HEK293T (cell line): ENCODE data around the gene CSF3R.

Experiments
- ARNT ChIP-seq: fragments of 450-650 bp; IDR thresholded peaks from 2 replicates; pipeline ENCODE4 v1.6.1; 2017; ENCODE audit warnings: mild to moderate bottlenecking
- BHLHE40 ChIP-seq: fragments of 450-650 bp; IDR thresholded peaks from 2 replicates; pipeline ENCODE4 v1.6.1; 2016; ENCODE audit warnings: mild to moderate bottlenecking, moderate library complexity, borderline replicate concordance
- CTBP1 ChIP-seq: fragments of 450-650 bp; IDR thresholded peaks from 2 replicates; pipeline ENCODE4 v1.6.1; 2016; ENCODE audit warnings: borderline replicate concordance
- ELF4 ChIP-seq: fragments of 450-650 bp; IDR thresholded peaks from 2 replicates; pipeline ENCODE4 v1.6.1; 2017; ENCODE audit warnings: antibody characterized with exemption
- FOXA1 ChIP-seq: fragments of 450-650 bp; IDR thresholded peaks from 2 replicates; pipeline ENCODE4 v1.6.1; 2016; ENCODE audit warnings: mild to moderate bottlenecking
- FOXK2 ChIP-seq: fragments of 450-650 bp; IDR thresholded peaks from 2 replicates; pipeline ENCODE4 v1.6.1; 2016; ENCODE audit warnings: mild to moderate bottlenecking
- FOXM1 ChIP-seq: fragments of 450-650 bp; IDR thresholded peaks from 2 replicates; pipeline ENCODE4 v1.6.1; 2017; ENCODE audit warnings: mild to moderate bottlenecking, borderline replicate concordance
- HDGF ChIP-seq: fragments of 450-650 bp; IDR thresholded peaks from 2 replicates; pipeline ENCODE4 v1.6.1; 2017; ENCODE audit warnings: antibody characterized with exemption, borderline replicate concordance
- L3MBTL2 ChIP-seq: fragments of 450-650 bp; conservative IDR thresholded peaks from 2 replicates; pipeline ENCODE4 v1.6.1; 2016; ENCODE audit warnings: mild to moderate bottlenecking
- NFRKB ChIP-seq: fragments of 450-650 bp; IDR thresholded peaks from 2 replicates; pipeline ENCODE4 v1.6.1; 2016; ENCODE audit warnings: mild to moderate bottlenecking, moderate library complexity
- SP1 ChIP-seq: fragments of 450-650 bp; IDR thresholded peaks from 2 replicates; pipeline ENCODE4 v1.6.1; 2017
- SUZ12 ChIP-seq: fragments of 450-650 bp; IDR thresholded peaks from 2 replicates; pipeline ENCODE4 v1.6.1; 2016; ENCODE audit warnings: mild to moderate bottlenecking
- TARDBP ChIP-seq: fragments of 450-650 bp; IDR thresholded peaks from 2 replicates; pipeline ENCODE4 v1.6.1; 2016

GRCh38 chr1:36469163-36469562 lies 13.6 kb downstream of the CSF3R start:
- TF ChIP-seq SP1 (no peak), NFRKB (no peak), FOXA1 (no peak), SUZ12 (no peak), TARDBP (no peak), ELF4 (no peak), ARNT (no peak), HDGF (no peak), CTBP1 (no peak), L3MBTL2 (no peak), FOXM1 (no peak), BHLHE40 (no peak), FOXK2 (no peak)
